ENCODE measurements around the gene PRR15L. TPM values are rescaled to one million over a fixed set of nuclear protein-coding genes. Genes with fewer than 3 reads are reported as not detected.
A peak's percentile ranks its signal among the peaks of the same experiment; 100 is the strongest.

Gene PRR15L
- total and polyA plus RNA-seq, 2 experiments from 2014 or later: 56.5 to 66.4 TPM

- Histone ChIP-seq H3K79me2 (no peaks in the 10 kb centered on the region), H3K9me3 (ENCODE audit: low read depth) (no peaks in the 10 kb centered on the region), H3K4me2 (no peak overlapping the region), H3K9me2 (replicated peaks; ENCODE audit: insufficient read depth) (no peaks in the 10 kb centered on the region), H3K27ac (no peak overlapping the region), H4K20me1 (ENCODE audit: insufficient read depth, poor library complexity, severe bottlenecking) (no peaks in the 10 kb centered on the region), H3K27me3 (no peaks in the 10 kb centered on the region), H2AFZ (no peak overlapping the region), H3K36me3 (replicated peaks; ENCODE audit: insufficient read depth, low read depth) (no peaks in the 10 kb centered on the region), H3K4me1 (ENCODE audit: insufficient read depth) (peaks cover 61% of the 10 kb centered on the region), H3K4me3 (no peak overlapping the region)
- DNase-seq (ENCODE audit: low spot score): no peak
- WGBS (ENCODE audit: low lambda C conversion rate, missing lambda C conversion rate): 95% methylated on average over 3 of the region's 3 CpGs
- TF ChIP-seq EZH2phosphoT487 (IDR thresholded peaks at IDR 0.05; ENCODE audit: low read depth, severe bottlenecking, unreplicated experiment) (no peak), EZH2 (IDR thresholded peaks at IDR 0.05; ENCODE audit: borderline replicate concordance) (no peak), CTCF (IDR thresholded peaks at IDR 0.05; ENCODE audit: poor library complexity) (no peak)
These were observed 5.2 kb upstream of the PRR15L start for GRCh38 chr17:47962901-47963300.

GRCh38 chr17:47961406-47961805 is 3.7 kb upstream of the PRR15L start:
- TF ChIP-seq CTCF (IDR thresholded peaks at IDR 0.05; ENCODE audit: poor library complexity) (no peak), EZH2 (IDR thresholded peaks at IDR 0.05; ENCODE audit: borderline replicate concordance) (no peak), EZH2phosphoT487 (IDR thresholded peaks at IDR 0.05; ENCODE audit: low read depth, severe bottlenecking, unreplicated experiment) (no peak)
- Histone ChIP-seq H3K4me1 (ENCODE audit: insufficient read depth) (peaks cover 56% of the 10 kb centered on the region), H3K27ac (peak overlapping the region; percentile 95)

GRCh38 chr17:47959825-47960655 is 2.4 kb upstream of the PRR15L start:
- H3K4me1 ChIP-seq (ENCODE audit: insufficient read depth): peaks cover 52% of the 10 kb centered on the region
- DNase-seq (ENCODE audit: low spot score): peak; percentile 65
- H3K27ac ChIP-seq: peak overlapping the region; percentile 95
- H3K9me3 ChIP-seq (ENCODE audit: low read depth): no peaks in the 10 kb centered on the region
- TF ChIP-seq CTCF (IDR thresholded peaks at IDR 0.05; ENCODE audit: poor library complexity): no peak
- TF ChIP-seq EZH2phosphoT487 (IDR thresholded peaks at IDR 0.05; ENCODE audit: low read depth, severe bottlenecking, unreplicated experiment): no peak
- TF ChIP-seq EZH2 (IDR thresholded peaks at IDR 0.05; ENCODE audit: borderline replicate concordance): no peak
- no peak overlapping the region for H3K4me3 ChIP-seq
- H2AFZ ChIP-seq: no peak overlapping the region
- H4K20me1 ChIP-seq (ENCODE audit: insufficient read depth, poor library complexity, severe bottlenecking): peaks cover 2% of the 10 kb centered on the region
- no peaks in the 10 kb centered on the region for H3K36me3 ChIP-seq (replicated peaks; ENCODE audit: insufficient read depth, low read depth)
- H3K27me3 ChIP-seq: no peaks in the 10 kb centered on the region
- H3K9me2 ChIP-seq (replicated peaks; ENCODE audit: insufficient read depth): no peaks in the 10 kb centered on the region
- H3K79me2 ChIP-seq: peaks cover 24% of the 10 kb centered on the region
- 42% methylated on average over 8 of the region's 8 CpGs for WGBS (ENCODE audit: low lambda C conversion rate, missing lambda C conversion rate)
- peak overlapping the region; percentile 83 for H3K4me2 ChIP-seq

More at GRCh38 chr17:47961406-47961805, 3.7 kb upstream of the PRR15L start:
- H3K9me3 ChIP-seq (ENCODE audit: low read depth): no peaks in the 10 kb centered on the region
- no peak overlapping the region for H3K4me2 ChIP-seq
- H3K36me3 ChIP-seq (replicated peaks; ENCODE audit: insufficient read depth, low read depth): no peaks in the 10 kb centered on the region
- no peak overlapping the region for H2AFZ ChIP-seq
- no peaks in the 10 kb centered on the region for H3K27me3 ChIP-seq
- WGBS (ENCODE audit: low lambda C conversion rate, missing lambda C conversion rate): 86% methylated on average over 6 of the region's 6 CpGs
- H3K9me2 ChIP-seq (replicated peaks; ENCODE audit: insufficient read depth): no peaks in the 10 kb centered on the region
- DNase-seq (ENCODE audit: low spot score): no peak
- peaks cover 10% of the 10 kb centered on the region for H3K79me2 ChIP-seq
- no peaks in the 10 kb centered on the region for H4K20me1 ChIP-seq (ENCODE audit: insufficient read depth, poor library complexity, severe bottlenecking)
- H3K4me3 ChIP-seq: no peak overlapping the region
